BLaER1 treated with 17β-estradiol and CSF1 and Interleukin-3, amounts not matched to agents 10 nM and 100 nM (cell line): Measurements from ENCODE around the gene DOCK1.
"Not testable (repeated sequence)": the region's sequence is repeated elsewhere in the genome, so short reads cannot be mapped to it uniquely, and the experiment has no call there.

Experiments used
- H3K27ac ChIP-seq, 11 experiments: shearing (Covaris generic); formaldehyde crosslinking; 2 replicates each; pipeline ENCODE4 v1.8.1; 2022
- H3K27me3 ChIP-seq, 11 experiments: shearing (Covaris generic); formaldehyde crosslinking; 2 replicates each; pipeline ENCODE4 v1.8.1; 2022
- H3K36me3 ChIP-seq, 11 experiments: shearing (Covaris generic); formaldehyde crosslinking; 2 replicates each; pipeline ENCODE4 v1.8.1; 2022
- H3K4me1 ChIP-seq, 10 experiments: shearing (Covaris generic); formaldehyde crosslinking; 2 replicates each; pipeline ENCODE4 v1.8.1; 2022
- H3K4me2 ChIP-seq, 11 experiments: shearing (Covaris generic); formaldehyde crosslinking; 2 replicates each; pipeline ENCODE4 v1.8.1; 2022
- H3K4me3 ChIP-seq, 10 experiments: shearing (Covaris generic); formaldehyde crosslinking; 2 replicates each; pipeline ENCODE4 v1.8.1; 2022
- H3K9ac ChIP-seq, 11 experiments: shearing (Covaris generic); formaldehyde crosslinking; 2 replicates each; pipeline ENCODE4 v1.8.1; 2022
- H3K9me3 ChIP-seq, 11 experiments: shearing (Covaris generic); formaldehyde crosslinking; replicated peaks in 1 of 11; 2 replicates each; pipeline ENCODE4 v1.8.1; 2022
- H4K20me1 ChIP-seq, 11 experiments: shearing (Covaris generic); formaldehyde crosslinking; 2 replicates each; pipeline ENCODE4 v1.8.1; 2022
- Cebpa-rat ChIP-seq, 11 experiments: shearing (Covaris generic); IDR thresholded peaks; 2 replicates each; pipeline ENCODE4 v1.8.1; 2022

The DOCK1 gene

DNA sequence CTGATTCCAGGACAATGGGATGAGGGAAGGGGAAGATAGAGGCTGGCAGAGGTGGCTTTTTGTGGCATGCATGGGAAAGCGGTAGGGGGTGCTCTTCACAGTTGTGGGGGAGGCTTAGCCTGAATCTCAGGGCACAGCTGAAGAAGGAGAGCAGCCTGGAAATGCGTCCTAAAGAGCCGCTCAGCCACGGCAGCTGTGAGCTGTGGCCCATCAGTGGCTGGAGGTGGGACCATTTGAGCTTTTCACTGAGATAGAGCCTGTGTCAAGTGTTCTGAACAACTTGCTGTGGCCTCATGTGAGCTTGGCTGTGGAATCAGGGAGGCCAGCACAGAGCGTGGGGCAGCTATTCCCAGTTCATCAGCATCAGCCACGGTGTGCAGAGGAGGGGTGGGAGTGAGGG, 391.5 kb downstream of the DOCK1 start:
- Histone ChIP-seq H3K9me3 (no peaks in the 10 kb centered on the region), H3K4me2 (no peak overlapping the region), H3K36me3 (no peaks in the 10 kb centered on the region), H3K9ac (no peak overlapping the region), H3K27ac (no peak overlapping the region), H3K27me3 (peaks cover 0 to 9% (median 0%) of the 10 kb centered on the region in 11 experiments; a peak in 6 of 22 replicates), H4K20me1 (peaks cover 0 to 6% (median 0%) of the 10 kb centered on the region in 11 experiments; a peak in 1 of 22 replicates), H3K4me3 (no peak overlapping the region), H3K4me1 (peaks cover 12 to 23% (median 19%) of the 10 kb centered on the region in 10 experiments)
- TF ChIP-seq Cebpa-rat (IDR thresholded peaks at IDR 0.05), result no peak

DNA sequence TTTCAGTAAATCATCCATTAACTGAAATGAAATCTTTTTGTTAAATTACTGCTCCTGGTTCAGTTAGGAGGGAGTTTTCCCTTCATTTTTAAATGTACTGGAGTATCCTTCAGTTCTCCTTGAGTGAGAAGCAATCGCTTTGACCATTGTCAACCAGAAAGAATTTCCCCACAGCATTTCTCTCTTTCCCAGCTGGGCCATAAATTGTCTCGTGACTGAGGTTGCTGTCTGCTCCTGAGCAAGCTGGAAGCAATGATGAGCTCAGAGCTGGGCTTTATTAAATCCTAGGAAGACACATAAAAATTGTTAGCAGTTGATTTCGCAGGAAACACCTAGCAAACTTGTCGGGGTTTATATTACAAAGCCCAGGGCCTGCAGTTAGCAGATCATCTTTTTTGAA, 393.2 kb downstream of the DOCK1 start:
- Histone ChIP-seq H3K27me3 (no peaks in the 10 kb centered on the region; a peak in 2 of 22 replicates), H3K4me1 (peaks cover 7 to 11% (median 10%) of the 10 kb centered on the region in 10 experiments), H3K9ac (no peak overlapping the region), H3K9me3 (no peaks in the 10 kb centered on the region), H3K36me3 (no peaks in the 10 kb centered on the region), H4K20me1 (0 out of 22 replicates have a peak, but pooled peaks cover 0 to under 1% (median 0%) of the 10 kb centered on the region in 11 experiments), H3K4me2 (no peak overlapping the region), H3K4me3 (no peak overlapping the region), H3K27ac (no peak overlapping the region)
- TF ChIP-seq Cebpa-rat (IDR thresholded peaks at IDR 0.05), result no peak

DNA sequence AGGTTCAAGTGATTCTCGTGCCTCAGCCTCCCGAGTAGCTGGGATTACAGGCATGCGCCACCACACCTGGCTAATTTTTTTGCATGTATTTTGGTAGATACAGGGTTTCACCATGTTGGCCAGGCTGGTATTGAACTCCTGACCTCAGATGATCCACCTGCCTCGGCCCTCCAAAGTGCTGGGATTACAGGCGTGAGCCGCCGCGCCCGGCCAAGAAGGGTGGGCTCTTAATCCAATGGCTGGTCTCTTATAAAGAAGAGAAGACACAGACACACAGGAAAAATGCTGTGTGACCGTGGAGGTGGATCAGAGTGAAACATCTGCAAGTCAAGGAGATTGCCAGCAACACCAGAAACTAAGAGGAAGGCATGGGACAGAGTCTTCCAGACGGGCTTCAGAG, 394.0 kb downstream of the DOCK1 start:
- not testable (repeated sequence) for H4K20me1 ChIP-seq, H3K4me1 ChIP-seq, H3K36me3 ChIP-seq, H3K9ac ChIP-seq, H3K4me2 ChIP-seq, H3K27ac ChIP-seq, H3K27me3 ChIP-seq, H3K4me3 ChIP-seq, H3K9me3 ChIP-seq

DNA sequence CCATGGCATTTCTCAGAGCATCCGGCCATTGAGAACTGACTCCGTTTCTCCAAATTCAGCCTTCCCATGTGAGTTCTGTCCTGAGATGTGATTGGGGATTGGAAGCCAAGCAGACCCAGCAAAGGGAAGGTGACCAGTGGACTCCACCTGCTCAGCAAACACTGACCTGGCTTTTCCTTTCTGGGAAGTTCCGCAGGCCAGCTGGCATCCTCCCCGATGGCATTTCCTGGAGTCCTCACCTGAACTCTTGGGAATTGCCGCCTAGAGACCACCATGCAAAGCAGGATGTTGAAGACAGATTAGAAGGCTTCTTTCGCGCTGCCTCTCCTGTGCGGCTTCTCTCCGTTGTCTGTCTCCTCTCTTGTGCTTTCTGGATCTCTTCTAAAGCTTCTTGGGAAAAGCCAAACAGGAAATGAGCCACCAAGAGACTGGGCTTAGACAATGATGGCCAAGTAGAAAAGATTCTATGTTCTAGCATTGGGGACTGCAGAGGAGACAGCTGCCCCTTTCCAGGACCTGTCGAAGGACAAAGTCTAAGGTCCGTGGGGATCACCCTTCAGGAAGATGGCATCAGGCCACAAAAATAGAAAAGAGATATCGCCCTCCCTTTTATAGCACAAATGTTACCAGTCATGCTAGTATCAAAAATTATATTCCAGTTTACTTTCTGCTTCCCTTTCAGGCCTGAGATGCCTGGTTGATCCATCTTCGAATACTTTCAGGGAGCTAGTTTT, 394.9 kb downstream of the DOCK1 start:
- H3K36me3 ChIP-seq, result no peaks in the 10 kb centered on the region
- no peak overlapping the region for H3K27ac ChIP-seq
- no peak overlapping the region for H3K4me3 ChIP-seq
- no peaks in the 10 kb centered on the region for H4K20me1 ChIP-seq
- no peaks in the 10 kb centered on the region; a peak in 2 of 22 replicates for H3K27me3 ChIP-seq
- H3K4me2 ChIP-seq, result no peak overlapping the region
- no peaks in the 10 kb centered on the region; a peak in 2 of 20 replicates for H3K4me1 ChIP-seq
- no peak for TF ChIP-seq Cebpa-rat (IDR thresholded peaks at IDR 0.05)
- H3K9me3 ChIP-seq, result no peaks in the 10 kb centered on the region
- no peak overlapping the region for H3K9ac ChIP-seq

DNA sequence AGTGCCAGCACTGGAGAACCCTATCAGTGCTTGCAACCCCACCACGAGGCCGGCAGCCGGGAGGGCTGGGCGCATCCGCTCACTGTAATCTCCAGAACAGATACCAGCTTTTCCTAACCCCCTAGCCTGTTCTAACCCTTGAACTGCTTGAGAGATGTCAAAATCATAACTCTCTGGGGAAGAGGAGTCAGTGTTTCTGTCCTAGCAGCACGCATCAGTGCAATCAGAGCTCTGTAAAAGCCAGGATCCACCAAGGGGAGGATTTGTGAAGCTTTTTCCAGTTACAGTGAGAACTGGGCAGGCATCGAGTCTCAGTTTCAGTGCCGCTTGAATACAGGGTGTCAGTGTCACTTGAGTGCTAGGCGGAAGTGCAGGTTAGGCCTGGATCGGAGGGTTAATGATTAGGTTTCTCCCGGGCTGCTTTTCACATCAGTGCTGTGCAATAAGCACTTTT, 395.7 kb downstream of the DOCK1 start:
- TF ChIP-seq Cebpa-rat (IDR thresholded peaks at IDR 0.05), result no peak
- no peak overlapping the region for H3K4me3 ChIP-seq
- no peaks in the 10 kb centered on the region for H3K9me3 ChIP-seq
- no peaks in the 10 kb centered on the region; a peak in 1 of 22 replicates for H3K27me3 ChIP-seq
- no peak overlapping the region for H3K9ac ChIP-seq
- H3K4me1 ChIP-seq, result no peaks in the 10 kb centered on the region; a peak in 2 of 20 replicates
- no peaks in the 10 kb centered on the region for H4K20me1 ChIP-seq
- H3K27ac ChIP-seq, result no peak overlapping the region
- no peak overlapping the region for H3K4me2 ChIP-seq
- H3K36me3 ChIP-seq, result no peaks in the 10 kb centered on the region

DNA sequence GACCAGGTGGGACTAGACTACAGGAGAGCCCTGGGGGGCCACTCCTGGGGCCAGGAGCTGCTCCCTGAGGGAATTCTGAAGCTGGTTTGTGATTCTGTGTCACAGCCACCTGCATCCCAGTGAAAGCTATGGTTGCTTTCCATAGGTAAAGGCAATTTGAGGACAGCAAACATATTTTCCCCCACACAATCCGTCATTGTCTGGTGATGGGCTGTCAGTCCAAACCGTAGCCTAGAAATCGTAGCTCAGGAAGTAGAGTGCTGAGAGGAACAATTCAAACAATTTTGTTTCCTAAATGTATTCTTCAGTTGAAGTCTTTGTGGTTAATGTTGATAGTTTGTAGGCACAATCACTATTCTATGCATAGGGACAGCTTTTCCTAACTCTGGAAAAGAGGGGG, 397.1 kb downstream of the DOCK1 start:
- H3K27ac ChIP-seq, result no peak overlapping the region
- H3K9ac ChIP-seq, result no peak overlapping the region
- H3K27me3 ChIP-seq, result no peaks in the 10 kb centered on the region
- no peaks in the 10 kb centered on the region; a peak in 2 of 20 replicates for H3K4me1 ChIP-seq
- no peaks in the 10 kb centered on the region for H3K36me3 ChIP-seq
- no peaks in the 10 kb centered on the region for H4K20me1 ChIP-seq
- peak overlapping the region in 2 of 11 experiments; percentile 8 to 12; a peak in 2 of 22 replicates for H3K4me2 ChIP-seq
- H3K9me3 ChIP-seq, result no peaks in the 10 kb centered on the region
- no peak for TF ChIP-seq Cebpa-rat (IDR thresholded peaks at IDR 0.05)
- H3K4me3 ChIP-seq, result no peak overlapping the region

DNA sequence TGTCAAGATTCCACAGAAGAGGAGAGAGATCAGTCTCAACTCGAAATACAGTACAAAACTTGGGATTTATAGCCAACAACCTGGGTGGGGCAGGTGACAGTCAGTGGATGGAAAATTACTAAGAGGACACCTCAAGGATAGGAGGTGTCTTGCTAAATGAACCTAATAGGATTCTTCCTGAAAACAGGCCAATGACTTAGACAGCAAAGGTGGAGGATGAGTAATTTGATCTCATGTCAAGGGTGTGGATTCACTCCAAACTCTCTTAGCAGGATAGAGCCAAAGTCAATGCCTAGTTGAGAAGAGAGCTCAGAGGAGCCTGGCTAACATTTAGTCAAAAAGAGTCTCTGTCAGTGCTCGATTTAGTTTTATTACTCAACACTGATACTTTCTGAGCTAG, 397.9 kb downstream of the DOCK1 start:
- TF ChIP-seq Cebpa-rat (IDR thresholded peaks at IDR 0.05), result no peak
- no peaks in the 10 kb centered on the region for H4K20me1 ChIP-seq
- no peaks in the 10 kb centered on the region for H3K36me3 ChIP-seq
- H3K4me2 ChIP-seq, result no peak overlapping the region
- no peak overlapping the region for H3K9ac ChIP-seq
- H3K27me3 ChIP-seq, result no peaks in the 10 kb centered on the region
- H3K4me3 ChIP-seq, result no peak overlapping the region
- H3K9me3 ChIP-seq, result no peaks in the 10 kb centered on the region
- no peak overlapping the region for H3K27ac ChIP-seq
- no peaks in the 10 kb centered on the region; a peak in 2 of 20 replicates for H3K4me1 ChIP-seq

DNA sequence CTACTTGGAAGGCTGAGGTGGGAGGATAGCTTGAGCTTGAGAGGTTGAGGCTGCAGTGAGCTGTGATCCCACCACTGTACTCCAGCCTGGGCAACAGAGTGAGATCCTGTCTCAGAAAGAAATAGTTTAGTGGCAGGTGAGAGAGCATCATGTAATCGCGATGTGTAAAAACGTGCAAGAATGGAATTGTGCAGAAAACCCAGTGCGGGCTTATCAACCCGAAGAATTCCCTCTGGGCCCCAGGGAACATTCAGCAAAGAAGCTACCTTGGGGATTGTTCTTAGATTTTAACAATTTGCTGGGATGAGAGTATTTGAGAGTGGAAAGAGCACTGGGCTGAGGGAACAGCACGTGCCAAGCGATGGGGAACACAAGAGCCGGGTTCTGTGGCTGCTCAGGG, 398.5 kb downstream of the DOCK1 start:
- Histone ChIP-seq H3K27ac (no peak overlapping the region), H4K20me1 (no peaks in the 10 kb centered on the region), H3K4me1 (no peaks in the 10 kb centered on the region; a peak in 2 of 20 replicates), H3K27me3 (no peaks in the 10 kb centered on the region), H3K4me3 (no peak overlapping the region), H3K9ac (no peak overlapping the region), H3K9me3 (no peaks in the 10 kb centered on the region), H3K4me2 (no peak overlapping the region), H3K36me3 (no peaks in the 10 kb centered on the region)
- no peak for TF ChIP-seq Cebpa-rat (IDR thresholded peaks at IDR 0.05)

DNA sequence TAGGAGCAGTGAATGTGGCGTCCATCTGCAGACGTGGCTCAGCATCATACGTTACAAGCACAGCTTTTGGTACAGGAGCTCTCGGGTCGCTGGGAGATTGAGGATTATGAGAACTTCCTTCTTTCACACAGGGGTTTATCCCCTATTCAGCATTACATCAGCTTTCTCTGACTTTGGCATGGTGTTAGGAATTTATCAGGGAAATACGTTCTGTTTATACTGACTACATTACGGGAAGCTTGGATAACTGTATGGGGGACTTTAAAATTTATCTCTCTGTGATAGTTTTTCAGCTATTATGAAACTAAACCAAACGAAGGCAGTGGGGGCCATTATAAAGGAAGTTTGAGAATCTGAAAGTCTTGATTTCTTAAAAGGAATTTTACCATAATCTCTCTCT, 401.3 kb downstream of the DOCK1 start:
- Histone ChIP-seq H4K20me1 (no peaks in the 10 kb centered on the region), H3K27me3 (no peaks in the 10 kb centered on the region), H3K4me3 (no peak overlapping the region), H3K4me2 (no peak overlapping the region), H3K4me1 (no peaks in the 10 kb centered on the region; a peak in 2 of 20 replicates), H3K9ac (no peak overlapping the region), H3K9me3 (no peaks in the 10 kb centered on the region), H3K27ac (no peak overlapping the region), H3K36me3 (no peaks in the 10 kb centered on the region)
- TF ChIP-seq Cebpa-rat (IDR thresholded peaks at IDR 0.05), result no peak

DNA sequence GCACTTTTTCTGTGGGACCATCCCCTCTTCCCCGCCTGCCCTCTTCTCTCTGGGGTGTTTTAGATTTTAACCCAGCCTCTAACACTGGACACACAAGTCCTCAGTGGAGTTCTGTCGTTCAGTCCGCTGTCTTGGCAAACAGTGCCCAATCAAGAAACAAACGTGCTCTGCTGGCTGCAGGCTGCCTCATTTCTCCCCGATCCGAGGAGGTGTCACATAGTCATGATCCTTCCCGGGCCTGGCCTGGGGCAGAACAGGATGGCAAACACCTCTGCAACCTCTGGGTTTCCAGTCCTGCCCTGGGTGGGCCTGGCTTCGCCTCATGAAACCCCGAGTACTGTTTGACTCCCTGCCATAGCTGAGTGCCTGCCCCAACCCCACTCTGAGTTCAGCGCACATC, 402.1 kb downstream of the DOCK1 start:
- no peaks in the 10 kb centered on the region for H3K27me3 ChIP-seq
- H4K20me1 ChIP-seq, result no peaks in the 10 kb centered on the region
- no peaks in the 10 kb centered on the region for H3K9me3 ChIP-seq
- H3K36me3 ChIP-seq, result no peaks in the 10 kb centered on the region
- no peak overlapping the region for H3K4me3 ChIP-seq
- H3K4me1 ChIP-seq, result no peaks in the 10 kb centered on the region; a peak in 2 of 20 replicates
- H3K4me2 ChIP-seq, result no peak overlapping the region
- no peak overlapping the region for H3K9ac ChIP-seq
- no peak overlapping the region for H3K27ac ChIP-seq
- TF ChIP-seq Cebpa-rat (IDR thresholded peaks at IDR 0.05), result no peak
